NCI-H2171 treated with DMSO at 0.1 percent for 48 hours (cell line): ENCODE results near the gene NDUFB7.
"Not testable (repeated sequence)": the region's sequence is repeated elsewhere in the genome, so short reads cannot be mapped to it uniquely, and the experiment has no call there.

ENCODE experiments used
- DNase-seq: peaks from one replicate; lab custom pipeline; 2025; lab: John Stamatoyannopoulos, UW

Gene NDUFB7

DNA sequence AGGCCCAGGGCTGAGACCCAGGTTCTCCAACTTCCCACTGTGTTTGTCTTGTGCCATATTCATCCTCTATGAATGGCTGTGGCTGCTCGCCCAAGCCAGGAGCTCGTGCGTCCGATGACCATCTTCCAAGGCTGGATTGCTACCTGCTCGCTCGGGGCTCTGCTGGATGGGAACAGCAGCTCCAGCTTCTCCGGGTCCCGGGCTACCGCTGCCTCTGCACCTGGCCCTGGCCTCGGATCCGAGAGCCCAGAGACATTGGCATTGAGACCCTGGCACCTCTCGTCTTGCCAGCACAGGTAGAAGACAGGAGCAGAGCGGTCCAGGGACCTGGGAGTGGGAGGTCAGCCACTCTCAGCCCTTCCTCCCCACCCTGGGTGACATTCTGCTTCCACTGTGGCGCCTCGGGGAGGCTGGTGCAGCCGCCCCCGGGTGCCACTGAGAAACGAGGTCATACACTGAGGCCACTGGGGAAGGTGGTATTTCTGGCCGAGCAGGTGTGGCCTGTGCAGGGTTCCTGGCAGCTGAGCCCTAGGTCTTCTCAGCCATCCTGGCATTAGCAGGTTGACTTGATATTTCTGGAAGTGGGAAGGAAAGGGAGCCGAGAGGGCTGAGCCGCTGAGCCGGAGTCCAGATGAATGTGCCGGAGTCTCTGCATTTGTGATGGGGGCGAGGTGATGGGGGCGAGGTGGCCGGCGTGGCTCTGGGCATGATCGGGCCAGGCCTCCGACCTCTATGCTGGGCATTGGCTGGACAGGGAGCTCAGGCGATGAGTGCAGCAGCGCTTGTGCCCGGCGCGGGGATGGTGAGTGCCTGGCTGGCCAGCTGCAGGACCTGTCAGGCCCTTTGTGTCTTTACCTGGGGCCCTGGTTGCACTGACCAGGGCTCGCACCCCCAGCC lies 18.6 kb downstream of the NDUFB7 start:
- no peak for DNase-seq

DNA sequence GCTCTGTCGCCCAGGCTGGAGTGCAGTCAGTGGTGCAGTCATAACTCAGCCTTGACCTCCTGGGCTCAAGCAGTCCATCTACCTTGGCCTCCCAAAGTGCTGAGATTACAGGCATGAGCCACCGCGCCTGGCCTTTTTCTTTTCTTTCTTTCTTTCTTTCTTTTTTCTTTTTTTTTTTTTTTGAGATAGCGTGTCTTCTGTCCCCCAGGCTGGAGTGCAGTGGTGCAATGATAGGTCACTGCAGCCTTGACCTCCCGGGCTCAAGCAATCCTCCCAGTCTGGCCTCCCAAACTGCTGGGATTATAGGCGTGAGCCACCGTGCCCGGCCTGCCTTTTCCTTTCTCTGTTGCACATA lies 19.9 kb downstream of the NDUFB7 start:
- not testable (repeated sequence) for DNase-seq

DNA sequence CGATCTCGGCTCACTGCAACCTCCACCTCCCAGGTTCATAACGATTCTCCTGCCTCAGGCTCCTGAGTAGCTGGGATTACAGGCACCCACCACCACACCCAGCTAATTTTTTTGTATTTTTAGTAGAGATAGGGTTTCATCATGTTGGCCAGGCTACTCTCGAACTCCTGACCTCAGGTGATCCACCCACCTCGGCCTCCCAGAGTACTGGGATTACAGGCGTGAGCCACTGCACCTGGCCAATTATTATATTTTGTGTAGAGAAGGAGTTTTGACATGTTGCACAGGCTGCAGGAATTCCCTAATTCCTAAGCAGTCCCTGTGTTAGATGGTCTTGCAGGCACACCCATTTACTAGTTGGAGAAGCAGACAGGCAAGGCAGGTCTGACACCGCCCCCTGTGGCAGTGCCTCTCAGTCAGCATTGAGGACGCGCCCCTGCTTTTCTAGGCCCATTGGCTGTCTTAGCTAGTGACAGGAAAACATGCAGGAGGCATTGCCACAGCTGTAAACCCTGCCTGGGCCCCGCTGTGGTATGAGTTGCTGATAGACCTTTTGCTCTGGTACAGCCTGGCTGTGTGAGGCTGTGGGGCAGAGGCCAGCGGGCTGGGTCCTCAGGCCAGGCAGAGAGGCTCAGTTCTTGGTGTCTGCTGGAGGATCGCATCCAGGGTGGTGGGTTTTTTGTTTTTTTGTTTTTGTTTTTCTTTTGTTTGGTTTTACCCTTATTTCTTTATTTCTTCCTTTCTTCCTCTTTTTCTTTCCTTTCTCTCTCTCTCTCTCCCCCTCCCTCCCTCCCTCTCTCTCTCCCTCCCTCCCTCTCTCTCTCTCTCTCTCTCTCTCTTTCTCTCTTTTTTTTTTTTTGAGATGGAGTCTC lies 20.5 kb downstream of the NDUFB7 start:
- DNase-seq, result peak; percentile 25

GRCh38 chr19:14550201-14550754 lies 21.6 kb downstream of the NDUFB7 start:
- no peak for DNase-seq

GRCh38 chr19:14545716-14546082 lies 26.2 kb downstream of the NDUFB7 start:
- DNase-seq, result peak; percentile 64

- peak; percentile 91 for DNase-seq
These were observed 26.7 kb downstream of the NDUFB7 start for GRCh38 chr19:14544977-14545715.

GRCh38 chr19:14544047-14544446 lies 27.8 kb downstream of the NDUFB7 start:
- no peak for DNase-seq

- DNase-seq, result peak; percentile 65
These were observed 29.0 kb downstream of the NDUFB7 start for GRCh38 chr19:14542711-14543328.

- DNase-seq, result not testable (repeated sequence)
These were observed 29.9 kb downstream of the NDUFB7 start for GRCh38 chr19:14541979-14542378.

DNA sequence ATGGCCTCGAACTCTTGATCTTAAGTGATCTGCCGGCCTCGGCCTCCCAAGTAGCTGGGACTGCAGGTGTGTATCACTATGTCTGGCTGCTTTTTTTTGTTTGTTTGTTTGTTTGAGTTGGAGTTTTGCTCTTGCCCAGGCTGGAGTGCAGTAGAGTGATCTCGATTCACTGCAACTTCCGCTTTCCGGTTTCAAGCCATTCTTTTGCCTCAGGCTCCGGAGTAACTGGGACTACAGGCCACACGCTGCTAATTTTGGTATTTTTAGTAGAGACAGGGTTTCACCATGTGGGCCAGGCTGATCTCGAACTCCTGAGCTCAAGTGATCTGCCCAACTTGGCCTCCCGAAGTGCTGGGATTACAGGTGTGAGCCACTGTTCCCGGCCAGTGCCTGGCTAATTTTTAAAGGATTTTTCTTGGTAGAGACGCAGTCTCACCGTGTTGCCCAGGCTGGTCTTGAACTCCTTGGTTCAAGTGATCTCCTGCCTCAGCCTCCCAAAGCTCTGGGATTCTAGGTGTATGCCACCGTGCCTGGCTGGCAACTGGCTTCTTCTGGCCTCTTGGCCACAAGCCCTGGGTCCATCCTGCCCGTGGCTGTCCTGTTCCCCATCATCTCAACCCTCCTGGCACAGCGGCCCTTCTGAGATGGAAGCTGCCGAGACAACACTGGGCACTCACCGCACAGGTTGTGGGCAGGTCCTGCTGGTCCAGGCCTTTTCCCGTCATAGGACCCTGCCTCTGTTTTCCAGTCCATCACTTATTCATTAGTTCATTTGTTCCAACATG lies 30.9 kb downstream of the NDUFB7 start:
- no peak for DNase-seq

DNA sequence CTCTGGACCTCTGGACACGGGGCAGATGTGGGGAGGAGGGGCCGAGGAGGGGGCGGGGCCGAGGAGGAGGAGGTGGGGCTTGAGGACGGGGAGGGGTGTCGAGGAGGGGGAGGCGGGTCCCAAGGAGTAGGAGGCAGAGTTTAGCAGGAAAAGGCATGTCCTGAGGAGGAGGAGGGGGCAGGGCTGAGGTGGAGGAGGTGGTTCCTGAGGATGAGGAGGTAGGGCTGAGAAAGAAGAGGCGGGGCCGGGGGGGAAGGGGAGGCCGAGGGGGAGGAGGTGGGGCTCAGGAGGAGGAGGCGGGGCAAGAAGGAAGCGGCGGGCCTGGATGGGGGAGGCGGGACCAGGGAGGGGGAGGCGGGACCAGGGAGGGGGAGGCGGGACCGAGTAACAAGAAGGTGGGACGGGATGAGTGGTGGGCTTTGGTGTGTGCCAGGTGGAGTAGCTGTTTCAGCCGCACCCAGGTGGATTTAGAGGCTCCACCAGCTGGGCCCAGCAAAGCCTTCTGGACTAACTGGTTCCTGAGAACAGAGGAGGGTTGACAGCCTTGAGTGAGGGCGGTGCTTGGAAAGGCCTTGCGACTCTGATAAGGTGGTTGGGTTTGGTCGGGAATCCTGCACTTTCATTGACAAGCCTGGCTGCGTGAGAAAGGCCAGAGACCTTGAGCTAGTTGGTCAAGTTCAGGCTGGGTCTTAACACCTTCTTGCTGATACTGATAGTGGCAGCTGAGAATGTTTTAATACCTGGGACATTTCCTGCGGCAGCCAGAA lies 34.8 kb downstream of the NDUFB7 start:
- DNase-seq, result no peak

DNA sequence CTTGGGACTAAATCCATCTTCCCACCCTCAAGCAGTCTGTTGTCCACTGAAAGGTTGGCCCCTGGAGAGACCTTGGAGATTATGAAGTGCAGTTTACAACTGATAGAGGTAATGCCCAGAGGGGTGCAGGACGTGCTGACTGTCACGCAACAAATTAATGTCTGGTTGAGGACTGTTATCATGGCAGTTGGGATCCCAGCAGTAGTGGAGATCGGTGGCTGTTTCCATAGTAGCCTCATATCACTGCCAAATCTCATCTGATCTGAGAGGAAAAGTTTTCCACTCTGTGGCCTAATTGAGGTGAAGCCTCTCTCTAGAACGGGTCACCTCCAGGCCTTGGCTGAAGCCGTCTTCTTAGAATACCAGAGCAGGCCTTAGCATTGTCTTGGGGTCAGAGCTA lies 38.4 kb downstream of the NDUFB7 start:
- no peak for DNase-seq

GRCh38 chr19:14530506-14530905 lies 41.4 kb downstream of the NDUFB7 start:
- no peak for DNase-seq

DNA sequence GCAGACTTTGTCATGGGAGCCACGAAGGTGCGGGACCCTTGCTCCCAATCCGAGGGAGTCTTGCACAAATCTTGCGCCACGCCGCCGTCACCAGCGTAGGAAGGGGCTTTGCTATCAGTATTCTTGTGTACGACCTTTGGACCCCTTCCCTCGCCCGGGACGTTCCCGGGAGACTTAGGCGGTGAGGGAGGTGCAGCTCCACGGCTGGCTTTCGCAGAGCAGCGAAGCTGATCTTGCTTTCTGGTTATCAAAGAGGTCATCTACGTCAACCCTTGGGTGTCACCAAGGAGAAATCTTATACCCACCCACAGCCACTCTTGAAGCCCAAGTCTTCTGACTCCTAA lies 41.9 kb downstream of the NDUFB7 start:
- DNase-seq, result no peak

DNA sequence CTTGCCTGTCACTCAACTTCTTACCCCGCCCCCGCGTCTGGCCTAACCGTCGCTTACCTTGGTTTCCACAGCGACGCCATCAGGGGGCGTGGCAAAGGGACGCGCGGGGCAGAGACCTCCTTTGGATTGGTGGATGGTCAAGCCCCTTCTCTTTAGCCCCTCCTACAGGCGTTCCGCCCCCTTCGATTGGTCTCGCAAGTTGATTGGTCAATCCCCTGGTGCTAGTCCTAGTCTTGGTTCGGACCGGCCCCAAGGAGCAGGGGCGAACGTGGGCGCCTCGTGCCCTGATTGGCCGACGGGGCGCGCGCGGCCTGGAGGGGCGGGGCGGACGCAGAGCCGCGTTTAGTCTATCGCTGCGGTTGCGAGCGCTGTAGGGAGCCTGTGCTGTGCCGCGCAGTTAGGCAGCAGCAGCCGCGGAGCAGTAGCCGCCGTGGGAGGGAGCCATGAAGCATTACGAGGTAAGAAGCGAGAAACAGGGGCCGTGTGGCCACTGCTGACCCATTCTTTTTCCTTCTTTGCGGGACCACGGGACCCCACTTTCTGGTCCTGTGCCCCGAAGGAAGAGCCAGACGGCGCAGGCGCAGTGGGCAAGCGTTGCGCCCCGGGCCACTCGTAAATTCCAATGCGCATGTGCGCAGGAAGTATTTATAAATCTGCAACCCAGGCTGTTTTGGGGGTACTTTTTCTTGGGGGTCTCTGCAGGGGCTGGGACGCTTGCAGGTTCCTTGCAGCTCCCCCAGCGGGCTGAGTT lies 42.4 kb downstream of the NDUFB7 start, which contains the start of gene TECR:
TECR (plus strand) TSS at position 341 of the 751 bp plus-strand sequence; CDS start at position 444, 103 bp downstream.
- DNase-seq, result peak; percentile 99

GRCh38 chr19:14528419-14529253 lies 43.2 kb downstream of the NDUFB7 start:
- no peak for DNase-seq

DNA sequence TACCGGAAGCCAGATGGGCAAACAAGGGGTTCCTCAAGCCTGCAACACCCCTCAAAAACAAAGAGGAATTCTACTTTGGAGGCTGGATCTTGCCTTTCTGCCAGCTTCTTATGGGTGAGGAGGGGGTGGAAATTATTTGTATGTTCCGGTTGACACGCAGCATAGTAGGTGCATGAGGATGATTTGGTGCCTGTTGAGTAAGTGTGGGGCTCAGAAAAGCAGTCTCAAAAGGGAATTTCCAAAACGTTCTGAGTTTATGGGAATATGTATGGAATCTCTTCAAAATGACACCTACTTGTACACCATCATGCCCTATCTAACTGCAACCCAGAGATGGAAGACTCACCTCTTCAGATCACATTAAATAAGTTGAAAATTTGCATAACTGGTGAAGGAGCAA lies 45.4 kb downstream of the NDUFB7 start:
- DNase-seq, result no peak

DNA sequence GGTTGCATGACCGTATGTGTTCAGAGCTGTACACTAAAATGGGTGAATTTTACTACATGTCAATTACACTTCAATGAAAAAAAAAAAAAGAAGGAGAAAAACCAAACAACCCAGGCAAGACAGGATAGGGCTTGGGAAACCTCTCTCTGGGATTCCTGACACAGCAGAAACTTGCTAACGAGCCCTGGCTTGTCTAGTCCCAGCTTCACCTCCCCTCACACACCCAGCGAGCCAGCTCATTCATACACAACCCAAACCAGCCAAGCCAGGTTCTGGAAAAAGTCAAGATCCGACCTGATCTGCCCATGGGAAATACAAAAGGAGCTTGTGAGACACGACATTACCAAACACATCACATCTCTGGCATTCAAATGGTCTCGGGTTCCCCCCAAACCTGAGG lies 46.1 kb downstream of the NDUFB7 start:
- DNase-seq, result peak; percentile 41
